ENCODE data around the gene C16orf74. TPM values are rescaled to one million over a fixed set of nuclear protein-coding genes. Genes with fewer than 3 reads are reported as not detected.

Gene C16orf74
- polyA plus RNA-seq, 3 donors = 2.3 to 4.5 (median 4.0) TPM

DNA sequence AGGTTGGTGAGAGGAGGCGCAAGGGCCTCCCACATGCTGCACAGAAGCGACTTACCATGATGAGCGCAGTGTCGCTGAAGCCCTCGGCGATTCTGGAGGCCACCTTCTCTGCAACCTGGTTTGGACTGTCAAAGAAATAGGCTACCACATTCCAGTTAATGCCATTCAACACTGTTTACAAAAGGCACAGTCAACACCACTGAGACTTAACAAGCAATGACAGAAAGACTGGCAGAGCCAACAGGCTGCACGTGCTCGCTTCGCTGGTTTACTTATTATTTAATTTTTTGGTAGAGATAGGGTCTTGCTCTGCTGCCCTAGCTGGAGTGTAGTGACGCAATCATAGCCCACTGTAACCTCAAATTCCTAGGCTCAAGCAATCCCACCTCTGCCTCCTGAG is 30.3 kb upstream of the C16orf74 start:
- DNase-seq (ENCODE audit: extremely low read depth in 1 of 11, low read depth in 9 of 11, low spot score in 4 of 11) = no peak

DNA sequence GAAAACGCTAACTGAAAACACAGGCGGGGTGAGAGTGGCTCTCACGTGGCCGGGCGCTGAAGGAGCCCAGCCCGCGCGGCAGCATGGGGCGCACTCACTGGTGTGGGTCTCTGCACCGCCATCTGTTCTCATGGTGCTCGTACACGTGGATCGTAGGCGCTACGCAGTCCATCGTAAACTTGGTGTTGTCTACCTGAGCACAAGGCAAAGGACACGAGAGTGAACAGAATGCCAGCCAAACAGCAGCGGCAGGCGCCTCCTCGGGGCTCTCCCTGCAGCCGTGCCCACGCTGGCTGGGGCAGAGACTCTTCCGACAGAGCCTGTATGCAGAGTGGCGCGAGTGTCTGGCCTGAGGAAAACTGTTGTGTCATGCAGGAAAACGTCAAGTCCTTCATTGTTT is 29.4 kb upstream of the C16orf74 start:
- DNase-seq (ENCODE audit: extremely low read depth in 1 of 11, low read depth in 9 of 11, low spot score in 4 of 11) = no peak

DNA sequence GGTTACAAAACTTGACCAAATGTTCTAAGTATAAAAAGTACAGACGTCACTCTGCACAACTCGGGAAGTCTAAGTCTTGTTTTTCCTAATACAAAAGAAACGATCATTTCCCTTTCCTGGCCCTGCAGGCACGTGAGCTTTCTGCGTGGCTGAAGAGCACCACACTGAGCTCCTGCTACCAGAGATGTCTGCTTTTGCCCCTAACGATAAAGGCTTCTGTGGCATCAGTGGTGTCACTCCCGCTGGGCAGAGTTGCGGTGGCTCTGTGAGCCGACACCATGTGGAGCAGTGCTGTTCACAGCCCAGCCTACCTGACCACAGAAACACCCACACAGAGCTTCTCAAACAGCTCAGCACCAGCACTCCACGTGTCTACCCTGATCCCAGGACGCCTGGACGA is 28.0 kb upstream of the C16orf74 start:
- DNase-seq (ENCODE audit: extremely low read depth in 1 of 11, low read depth in 9 of 11, low spot score in 4 of 11) = no peak

DNA sequence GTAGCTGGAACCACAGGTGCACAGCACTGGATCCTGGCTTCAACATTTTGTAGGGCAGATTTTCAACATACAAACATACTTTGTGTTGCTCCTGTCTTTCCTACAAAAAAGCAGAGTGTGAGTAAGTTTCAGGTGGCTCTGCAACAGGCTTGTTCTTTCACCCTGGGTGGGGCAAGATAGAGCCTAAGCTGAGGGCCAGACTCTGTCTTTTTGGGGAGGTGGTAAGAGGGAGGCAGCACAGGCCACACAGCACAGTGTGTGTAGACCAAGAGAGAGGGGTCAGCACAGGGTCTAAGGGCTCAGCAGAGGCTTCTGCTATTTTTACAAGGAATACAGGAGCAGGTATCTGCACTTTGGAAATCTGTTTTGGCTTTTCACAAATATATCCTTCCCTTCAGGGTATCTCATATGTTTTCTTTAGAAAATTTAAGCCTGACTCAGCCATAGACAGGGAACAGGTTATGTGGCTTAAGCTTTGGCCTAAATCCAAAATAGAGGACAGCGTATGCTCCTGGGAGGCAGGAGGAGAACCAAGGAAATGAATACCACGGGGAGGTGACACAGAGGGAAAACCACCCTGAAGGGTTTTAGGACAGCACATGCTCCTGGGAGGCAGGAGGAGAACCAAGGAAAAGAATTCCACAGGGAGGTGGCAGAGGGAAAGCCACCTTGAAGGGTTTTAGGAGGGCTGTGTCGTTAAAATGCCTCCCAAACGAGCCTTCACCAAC is 26.9 kb upstream of the C16orf74 start:
- DNase-seq (ENCODE audit: extremely low read depth in 1 of 11, low read depth in 9 of 11, low spot score in 4 of 11) = no peak

- no peak for DNase-seq (ENCODE audit: extremely low read depth in 1 of 11, low read depth in 9 of 11, low spot score in 4 of 11)
Observed at GRCh38 chr16:85774811-85775210, 23.9 kb upstream of the C16orf74 start.

DNA sequence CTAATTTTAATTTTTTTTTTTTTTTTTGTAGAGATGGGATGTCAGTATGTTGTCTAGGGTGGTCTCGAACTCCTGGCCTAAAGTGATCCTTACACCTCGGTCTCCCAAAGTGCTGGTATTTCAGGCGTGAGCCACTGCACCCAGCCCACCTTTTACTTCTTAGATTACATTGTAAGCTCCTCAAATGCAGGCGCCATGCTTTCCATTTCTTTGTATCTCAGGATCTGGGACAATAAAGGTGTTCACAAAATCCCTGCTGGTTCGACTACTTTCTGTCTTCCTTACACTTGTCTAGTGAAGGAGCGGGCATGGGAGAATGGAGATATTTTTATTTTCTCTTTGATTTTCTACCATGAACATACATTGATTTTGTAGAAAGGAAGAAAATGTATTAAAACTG is 23.2 kb upstream of the C16orf74 start:
- DNase-seq (ENCODE audit: extremely low read depth in 1 of 11, low read depth in 9 of 11, low spot score in 4 of 11) = no peak

GRCh38 chr16:85773044-85773443 is 22.1 kb upstream of the C16orf74 start:
- DNase-seq (ENCODE audit: extremely low read depth in 1 of 11, low read depth in 9 of 11, low spot score in 4 of 11) = no peak

GRCh38 chr16:85770741-85771140 is 19.8 kb upstream of the C16orf74 start:
- DNase-seq (ENCODE audit: extremely low read depth in 1 of 11, low read depth in 9 of 11, low spot score in 4 of 11) = no peak

DNA sequence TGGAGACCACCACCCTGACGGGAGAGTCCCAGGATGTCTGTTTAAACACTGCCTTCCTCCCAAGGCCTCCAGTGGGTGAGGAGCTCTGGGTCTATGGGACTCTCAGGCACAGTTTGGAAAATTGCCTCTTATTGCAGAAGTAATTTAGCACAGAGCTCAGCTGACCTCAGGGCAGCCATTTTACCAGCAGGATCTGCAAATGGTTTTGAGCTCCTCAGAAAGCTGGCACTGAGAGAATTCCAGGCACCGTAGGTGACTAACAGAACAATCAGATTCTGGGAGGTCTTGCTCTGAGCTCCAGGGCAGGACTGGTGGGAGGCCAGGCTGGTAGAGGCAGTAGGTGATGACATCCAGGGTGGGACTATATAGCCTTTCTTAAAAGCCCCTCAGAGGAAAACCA is 17.3 kb upstream of the C16orf74 start:
- DNase-seq (ENCODE audit: extremely low read depth in 1 of 11, low read depth in 9 of 11, low spot score in 4 of 11) = no peak

DNA sequence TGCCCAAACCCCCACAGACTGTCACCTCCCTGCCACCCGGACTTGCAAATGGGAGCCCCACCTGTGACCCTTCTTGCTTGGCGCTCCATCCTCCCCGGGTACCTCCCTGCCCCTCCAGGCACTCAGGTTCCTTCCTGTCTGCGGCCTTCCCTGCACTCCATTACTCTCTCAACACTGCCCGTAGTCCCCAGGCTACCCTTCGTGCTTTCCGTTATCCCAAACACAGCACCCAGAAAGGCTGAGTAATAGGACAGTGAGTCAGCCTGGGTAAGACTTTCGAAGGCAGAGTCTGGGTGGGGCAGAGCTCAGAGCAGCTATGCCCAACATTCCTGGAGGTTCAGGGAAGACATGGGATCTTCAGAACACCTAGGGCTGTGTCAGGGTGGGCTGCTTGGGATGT is 16.6 kb upstream of the C16orf74 start:
- no peak for DNase-seq (ENCODE audit: extremely low read depth in 1 of 11, low read depth in 9 of 11, low spot score in 4 of 11)

GRCh38 chr16:85765767-85766166 is 14.9 kb upstream of the C16orf74 start:
- no peak for DNase-seq (ENCODE audit: extremely low read depth in 1 of 11, low read depth in 9 of 11, low spot score in 4 of 11)

GRCh38 chr16:85765211-85765610 is 14.3 kb upstream of the C16orf74 start:
- no peak for DNase-seq (ENCODE audit: extremely low read depth in 1 of 11, low read depth in 9 of 11, low spot score in 4 of 11)

- DNase-seq (ENCODE audit: extremely low read depth in 1 of 11, low read depth in 9 of 11, low spot score in 4 of 11) = no peak
Observed at GRCh38 chr16:85763616-85764015, 12.7 kb upstream of the C16orf74 start.

DNA sequence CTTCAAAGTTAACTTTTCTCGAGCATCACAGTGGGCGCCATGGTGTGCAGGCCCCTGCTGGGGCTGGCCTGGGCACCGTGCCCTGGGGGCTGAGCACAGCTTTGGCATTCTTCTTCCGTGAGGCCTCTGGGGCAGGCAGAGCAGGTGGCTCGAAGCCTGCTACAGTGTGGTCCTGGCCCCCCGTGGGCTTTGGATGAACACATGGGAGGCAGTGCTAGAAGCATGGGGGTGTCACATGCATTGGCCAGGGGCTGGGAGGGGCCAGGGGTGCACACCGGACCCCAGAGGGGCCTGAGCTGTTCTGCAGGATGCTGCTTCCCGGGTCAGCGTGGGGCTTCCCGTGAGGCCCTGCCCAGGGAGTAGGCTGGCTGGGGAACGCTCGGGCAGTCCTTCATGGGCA is 12.1 kb upstream of the C16orf74 start:
- DNase-seq (ENCODE audit: extremely low read depth in 1 of 11, low read depth in 9 of 11, low spot score in 4 of 11) = no peak

- no peak for DNase-seq (ENCODE audit: extremely low read depth in 1 of 11, low read depth in 9 of 11, low spot score in 4 of 11)
Observed at GRCh38 chr16:85761861-85762260, 11.0 kb upstream of the C16orf74 start.

GRCh38 chr16:85759631-85760419 is 8.9 kb upstream of the C16orf74 start:
- DNase-seq (ENCODE audit: extremely low read depth in 1 of 11, low read depth in 9 of 11, low spot score in 4 of 11) = no peak

- DNase-seq (ENCODE audit: extremely low read depth in 1 of 11, low read depth in 9 of 11, low spot score in 4 of 11) = no peak
Observed at GRCh38 chr16:85759136-85759535, 8.2 kb upstream of the C16orf74 start.

DNA sequence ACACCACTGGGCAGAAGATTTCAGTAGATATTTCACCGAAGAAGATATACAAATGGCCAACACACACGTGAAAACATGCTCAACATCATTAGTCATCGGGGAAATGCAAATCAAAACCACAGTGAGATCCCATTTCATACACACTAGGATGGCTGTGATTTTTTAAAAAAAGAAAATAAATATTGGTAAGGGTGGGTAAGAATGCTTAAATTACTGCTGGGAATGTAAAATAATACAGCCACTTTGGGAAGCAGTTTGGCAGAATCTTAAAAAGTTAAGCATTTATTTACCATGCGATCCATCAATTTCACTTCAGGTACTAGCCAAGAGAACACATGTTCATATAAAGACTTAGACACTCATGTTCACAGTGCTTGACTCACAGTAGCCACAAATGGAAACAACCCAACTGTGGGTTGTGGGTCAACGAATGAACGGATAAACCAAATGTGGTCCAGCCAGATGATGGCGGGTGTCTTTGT is 6.5 kb upstream of the C16orf74 start:
- no peak for DNase-seq (ENCODE audit: extremely low read depth in 1 of 11, low read depth in 9 of 11, low spot score in 4 of 11)

- no peak for DNase-seq (ENCODE audit: extremely low read depth in 1 of 11, low read depth in 9 of 11, low spot score in 4 of 11)
Observed at GRCh38 chr16:85755929-85756768, 5.3 kb upstream of the C16orf74 start.

GRCh38 chr16:85754413-85754812 is 3.5 kb upstream of the C16orf74 start:
- no peak for DNase-seq (ENCODE audit: extremely low read depth in 1 of 11, low read depth in 9 of 11, low spot score in 4 of 11)
